Neural cell (in vitro differentiated cells): ENCODE data around the gene CELF4. TPM values are rescaled to one million over a fixed set of nuclear protein-coding genes. Genes with fewer than 3 reads are reported as not detected.
A peak's percentile ranks its signal among the peaks of the same experiment; 100 is the strongest.

ENCODE experiments used
- H2AFZ ChIP-seq: fragments of 200-600, 300-800 bp; sonication (generic), shearing (Covaris generic); 2 replicates; pipeline ENCODE4 v1.6.0; 2014; ENCODE audit warnings: low read depth, mild to moderate bottlenecking, antibody characterized with exemption, low read length, moderate library complexity
- H3F3A ChIP-seq: fragments of 200-600 bp; shearing (Covaris generic); 2 replicates; pipeline ENCODE4 v1.6.1; 2016; ENCODE audit warnings: mild to moderate bottlenecking, moderate library complexity, mixed read lengths, antibody characterized with exemption, low read length; ENCODE audit not compliant: insufficient read depth, poor library complexity, severe bottlenecking
- H3K27ac ChIP-seq: fragments of 200-600, 300-800 bp; sonication (generic), shearing (Covaris generic); 2 replicates; pipeline ENCODE4 v1.5.1; 2014; ENCODE audit warnings: mild to moderate bottlenecking, low read length, moderate library complexity
- H3K27me3 ChIP-seq: fragments of 300-800, 200-600 bp; sonication (generic), shearing (Covaris generic); 2 replicates; pipeline ENCODE4 v1.6.0; 2014; ENCODE audit warnings: mild to moderate bottlenecking, low read depth, low read length, moderate library complexity; ENCODE audit not compliant: insufficient read depth
- H3K36me3 ChIP-seq: fragments of 300-800, 200-600 bp; sonication (generic), shearing (Covaris generic); 2 replicates; pipeline ENCODE4 v1.5.1; 2014; ENCODE audit warnings: mild to moderate bottlenecking, antibody characterized with exemption, low read length, moderate library complexity; ENCODE audit not compliant: insufficient read depth
- H3K4me2 ChIP-seq: fragments of 300-800, 200-600 bp; sonication (generic), shearing (Covaris generic); 2 replicates; pipeline ENCODE4 v1.6.0; 2014; ENCODE audit warnings: mild to moderate bottlenecking, low read length
- H3K4me3 ChIP-seq: fragments of 300-800, 200-600 bp; sonication (generic), shearing (Covaris generic); 2 replicates; pipeline ENCODE4 v1.5.1; 2014; ENCODE audit warnings: mild to moderate bottlenecking, low read length, moderate library complexity
- H3K79me2 ChIP-seq: fragments of 200-600 bp; shearing (Covaris generic); replicated peaks from 2 replicates; pipeline ENCODE4 v1.6.0; 2014; ENCODE audit warnings: mild to moderate bottlenecking, low read length, moderate library complexity; ENCODE audit not compliant: insufficient read depth
- H3K9ac ChIP-seq: fragments of 300-800, 200-600 bp; sonication (generic), shearing (Covaris generic); 2 replicates; pipeline ENCODE4 v1.6.1; 2016; ENCODE audit warnings: mild to moderate bottlenecking, low read length, mixed read lengths
- H3K9me2 ChIP-seq: fragments of 200-600 bp; shearing (Covaris generic); 2 replicates; pipeline ENCODE4 v1.6.1; 2016; ENCODE audit warnings: mild to moderate bottlenecking, low read length, mixed read lengths; ENCODE audit not compliant: insufficient read depth
- H3K9me3 ChIP-seq: fragments of 200-600, 300-800 bp; sonication (generic), shearing (Covaris generic); 2 replicates; pipeline ENCODE4 v1.6.1; 2016; ENCODE audit warnings: mild to moderate bottlenecking, mixed run types, low read length, moderate library complexity, mixed read lengths
- H4K20me1 ChIP-seq: fragments of 200-600 bp; shearing (Covaris generic); 2 replicates; pipeline ENCODE4 v1.6.1; 2016; ENCODE audit warnings: mild to moderate bottlenecking, mixed run types; ENCODE audit not compliant: insufficient read depth
- EP300 ChIP-seq: fragments of 450-650 bp; conservative IDR thresholded peaks from 2 replicates; pipeline ENCODE4 v1.6.1; 2014; ENCODE audit warnings: antibody characterized with exemption, mild to moderate bottlenecking, moderate library complexity; ENCODE audit not compliant: poor library complexity, severe bottlenecking
- EZH2 ChIP-seq: fragments of 200-600, 300-800 bp; shearing (Covaris generic), sonication (generic); IDR thresholded peaks from 2 replicates; pipeline ENCODE4 v1.6.1; 2014; ENCODE audit warnings: antibody characterized with exemption, low read length, borderline replicate concordance, mild to moderate bottlenecking; ENCODE audit not compliant: insufficient read depth, poor library complexity, severe bottlenecking
- MXI1 ChIP-seq: fragments of 450-650 bp; conservative IDR thresholded peaks from 2 replicates; pipeline ENCODE4 v1.6.1; 2014; ENCODE audit warnings: antibody characterized with exemption, mild to moderate bottlenecking; ENCODE audit not compliant: poor library complexity, severe bottlenecking
- POLR2AphosphoS5 ChIP-seq: IDR thresholded peaks from 2 replicates; pipeline ENCODE4 v1.6.1; 2012
- RAD21 ChIP-seq: fragments of 450-650 bp; conservative IDR thresholded peaks from 2 replicates; pipeline ENCODE4 v1.6.1; 2014; ENCODE audit warnings: antibody characterized with exemption, mild to moderate bottlenecking, moderate library complexity
- SMC3 ChIP-seq: fragments of 450-650 bp; conservative IDR thresholded peaks from 2 replicates; pipeline ENCODE4 v1.6.1; 2014; ENCODE audit warnings: antibody characterized with exemption, mild to moderate bottlenecking, moderate library complexity; ENCODE audit not compliant: poor library complexity
- TAF1 ChIP-seq: IDR thresholded peaks from 2 replicates; pipeline ENCODE4 v1.6.1; 2012; ENCODE audit warnings: low read depth
- polyA plus RNA-seq: library from polyadenylated mRNA; depleted of rRNA; stranded (reverse); fragments of >200 nt; gene quantifications from 2 replicates; pipeline ENCODE4 v1.2.3, GENCODE V29; 2014
- TF ChIP-seq, protein P1 (sequence below): IDR thresholded peaks from 2 replicates; pipeline ENCODE4 v1.6.1; 2012; ENCODE audit warnings: borderline replicate concordance
- TF ChIP-seq, protein P2 (sequence below): fragments of 450-650 bp; IDR thresholded peaks from 2 replicates; pipeline ENCODE4 v1.5.1; 2014; ENCODE audit warnings: antibody characterized with exemption, mild to moderate bottlenecking, moderate library complexity; ENCODE audit not compliant: poor library complexity, severe bottlenecking

CELF4 gene
- polyA plus RNA-seq, 1 donor from 2014 or later = 191 TPM

DNA sequence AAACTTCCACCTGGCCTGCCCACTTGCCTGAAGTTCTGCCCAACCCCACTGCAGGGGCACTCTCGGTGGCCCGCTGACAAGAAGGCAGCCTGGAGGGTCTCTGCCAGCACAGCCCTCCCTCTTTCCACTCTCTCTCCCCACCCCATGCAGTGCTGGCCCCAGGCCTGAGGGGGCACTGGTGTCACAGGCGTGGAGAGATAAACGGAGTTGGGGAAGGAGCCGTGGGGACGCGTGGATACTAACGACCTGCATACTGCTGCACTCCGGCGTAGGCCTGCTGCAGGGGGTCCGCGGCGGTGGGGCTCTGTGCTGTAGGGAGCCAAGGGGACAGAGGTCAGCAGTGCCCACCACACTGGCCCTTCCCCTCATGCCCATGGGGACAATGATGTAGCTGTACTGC lies 299.3 kb downstream of the CELF4 start:
- Histone ChIP-seq H3K9ac (no peak overlapping the region), H3K4me2 (no peak overlapping the region), H3K9me2 (no peaks in the 10 kb centered on the region), H3F3A (no peaks in the 10 kb centered on the region), H2AFZ (no peak overlapping the region), H3K27me3 (no peaks in the 10 kb centered on the region), H3K27ac (no peak overlapping the region), H3K36me3 (peaks cover 27% of the 10 kb centered on the region), H3K79me2 (no peaks in the 10 kb centered on the region), H3K4me3 (no peak overlapping the region), H3K9me3 (no peaks in the 10 kb centered on the region), H4K20me1 (no peaks in the 10 kb centered on the region)
- TF ChIP-seq POLR2AphosphoS5 (peak; percentile 8), MXI1 (no peak), RAD21 (no peak)

DNA sequence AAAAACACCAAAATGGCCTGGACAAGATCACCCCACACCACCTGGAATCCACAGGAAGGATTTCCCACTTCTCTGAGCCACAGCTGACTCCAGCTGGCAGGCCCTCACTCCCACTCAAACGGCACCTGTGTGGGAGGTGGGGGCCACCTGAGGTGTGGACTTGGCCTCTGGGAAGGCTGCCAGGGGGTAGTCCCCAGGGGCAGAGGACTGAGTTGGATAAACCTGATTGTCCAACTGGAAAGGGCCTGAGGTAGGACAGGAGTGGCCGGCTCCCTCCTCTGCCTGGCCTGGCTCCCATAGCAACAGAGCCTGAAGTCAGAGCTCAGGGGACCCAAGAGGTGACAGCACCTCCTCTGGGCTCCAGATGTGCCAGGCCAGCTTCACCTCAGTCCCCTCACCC lies 300.2 kb downstream of the CELF4 start:
- Histone ChIP-seq H3K9me2 (no peaks in the 10 kb centered on the region), H3K4me3 (no peak overlapping the region), H3K79me2 (no peaks in the 10 kb centered on the region), H3K9ac (no peak overlapping the region), H2AFZ (no peak overlapping the region), H3K36me3 (peaks cover 23% of the 10 kb centered on the region), H3K4me2 (no peak overlapping the region), H3K9me3 (no peaks in the 10 kb centered on the region), H3K27ac (no peak overlapping the region), H3F3A (no peaks in the 10 kb centered on the region), H3K27me3 (no peaks in the 10 kb centered on the region), H4K20me1 (no peaks in the 10 kb centered on the region)
- TF ChIP-seq POLR2AphosphoS5 (no peak), EP300 (no peak), TAF1 (no peak)

DNA sequence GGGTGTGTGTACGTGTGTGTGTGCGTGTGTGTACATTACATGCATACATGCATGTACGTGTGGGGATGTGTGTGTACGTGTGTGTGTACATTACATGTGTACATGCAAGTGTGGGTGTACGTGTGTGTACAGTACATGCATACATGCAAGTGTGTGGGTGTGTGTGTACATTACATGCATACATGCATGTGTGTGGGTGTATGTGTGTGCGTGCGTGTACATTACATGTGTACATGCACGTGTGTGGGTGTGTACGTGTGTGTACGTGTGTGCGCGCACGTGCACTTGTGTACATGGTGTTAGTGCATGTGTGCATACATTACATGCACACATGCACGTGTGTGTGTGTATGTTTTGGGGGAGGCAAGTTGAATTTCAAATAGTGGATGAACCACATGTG lies 300.6 kb downstream of the CELF4 start:
- H3K27me3 ChIP-seq = no peaks in the 10 kb centered on the region
- H3K36me3 ChIP-seq = peaks cover 19% of the 10 kb centered on the region
- H3F3A ChIP-seq = no peaks in the 10 kb centered on the region
- H4K20me1 ChIP-seq = no peaks in the 10 kb centered on the region
- H3K9me2 ChIP-seq = no peaks in the 10 kb centered on the region
- no peaks in the 10 kb centered on the region for H3K79me2 ChIP-seq
- H3K4me3 ChIP-seq = no peak overlapping the region
- H3K9me3 ChIP-seq = no peaks in the 10 kb centered on the region
- no peak overlapping the region for H3K4me2 ChIP-seq
- TF ChIP-seq TAF1 (no peak), POLR2AphosphoS5 (no peak), SMC3 (no peak), RAD21 (no peak), MXI1 (no peak), EZH2 (no peak), EP300 (no peak)
- TF ChIP-seq, protein P1, sequence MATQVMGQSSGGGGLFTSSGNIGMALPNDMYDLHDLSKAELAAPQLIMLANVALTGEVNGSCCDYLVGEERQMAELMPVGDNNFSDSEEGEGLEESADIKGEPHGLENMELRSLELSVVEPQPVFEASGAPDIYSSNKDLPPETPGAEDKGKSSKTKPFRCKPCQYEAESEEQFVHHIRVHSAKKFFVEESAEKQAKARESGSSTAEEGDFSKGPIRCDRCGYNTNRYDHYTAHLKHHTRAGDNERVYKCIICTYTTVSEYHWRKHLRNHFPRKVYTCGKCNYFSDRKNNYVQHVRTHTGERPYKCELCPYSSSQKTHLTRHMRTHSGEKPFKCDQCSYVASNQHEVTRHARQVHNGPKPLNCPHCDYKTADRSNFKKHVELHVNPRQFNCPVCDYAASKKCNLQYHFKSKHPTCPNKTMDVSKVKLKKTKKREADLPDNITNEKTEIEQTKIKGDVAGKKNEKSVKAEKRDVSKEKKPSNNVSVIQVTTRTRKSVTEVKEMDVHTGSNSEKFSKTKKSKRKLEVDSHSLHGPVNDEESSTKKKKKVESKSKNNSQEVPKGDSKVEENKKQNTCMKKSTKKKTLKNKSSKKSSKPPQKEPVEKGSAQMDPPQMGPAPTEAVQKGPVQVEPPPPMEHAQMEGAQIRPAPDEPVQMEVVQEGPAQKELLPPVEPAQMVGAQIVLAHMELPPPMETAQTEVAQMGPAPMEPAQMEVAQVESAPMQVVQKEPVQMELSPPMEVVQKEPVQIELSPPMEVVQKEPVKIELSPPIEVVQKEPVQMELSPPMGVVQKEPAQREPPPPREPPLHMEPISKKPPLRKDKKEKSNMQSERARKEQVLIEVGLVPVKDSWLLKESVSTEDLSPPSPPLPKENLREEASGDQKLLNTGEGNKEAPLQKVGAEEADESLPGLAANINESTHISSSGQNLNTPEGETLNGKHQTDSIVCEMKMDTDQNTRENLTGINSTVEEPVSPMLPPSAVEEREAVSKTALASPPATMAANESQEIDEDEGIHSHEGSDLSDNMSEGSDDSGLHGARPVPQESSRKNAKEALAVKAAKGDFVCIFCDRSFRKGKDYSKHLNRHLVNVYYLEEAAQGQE = no peak
- TF ChIP-seq, protein P2, sequence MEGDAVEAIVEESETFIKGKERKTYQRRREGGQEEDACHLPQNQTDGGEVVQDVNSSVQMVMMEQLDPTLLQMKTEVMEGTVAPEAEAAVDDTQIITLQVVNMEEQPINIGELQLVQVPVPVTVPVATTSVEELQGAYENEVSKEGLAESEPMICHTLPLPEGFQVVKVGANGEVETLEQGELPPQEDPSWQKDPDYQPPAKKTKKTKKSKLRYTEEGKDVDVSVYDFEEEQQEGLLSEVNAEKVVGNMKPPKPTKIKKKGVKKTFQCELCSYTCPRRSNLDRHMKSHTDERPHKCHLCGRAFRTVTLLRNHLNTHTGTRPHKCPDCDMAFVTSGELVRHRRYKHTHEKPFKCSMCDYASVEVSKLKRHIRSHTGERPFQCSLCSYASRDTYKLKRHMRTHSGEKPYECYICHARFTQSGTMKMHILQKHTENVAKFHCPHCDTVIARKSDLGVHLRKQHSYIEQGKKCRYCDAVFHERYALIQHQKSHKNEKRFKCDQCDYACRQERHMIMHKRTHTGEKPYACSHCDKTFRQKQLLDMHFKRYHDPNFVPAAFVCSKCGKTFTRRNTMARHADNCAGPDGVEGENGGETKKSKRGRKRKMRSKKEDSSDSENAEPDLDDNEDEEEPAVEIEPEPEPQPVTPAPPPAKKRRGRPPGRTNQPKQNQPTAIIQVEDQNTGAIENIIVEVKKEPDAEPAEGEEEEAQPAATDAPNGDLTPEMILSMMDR = no peak
- no peak overlapping the region for H3K9ac ChIP-seq
- H3K27ac ChIP-seq = no peak overlapping the region
- H2AFZ ChIP-seq = no peak overlapping the region
